Stimulated activated CD4-positive, alpha-beta T cell treated with anti-CD3 and anti-CD28 coated beads, TNF-alpha, amount 100 ng/mL, for 4 hours (primary cell): ENCODE measurements around the gene MT1M.
A peak's percentile ranks its signal among the peaks of the same experiment; 100 is the strongest.
"Not testable (repeated sequence)": the region's sequence is repeated elsewhere in the genome, so short reads cannot be mapped to it uniquely, and the experiment has no call there.

Source experiments
- DNase-seq, 3 experiments: peaks; one replicate each; pipeline ENCODE4 v3.0.0-alpha.2; 2020; ENCODE audit warnings: low read depth in 3 of 3

MT1M gene

GRCh38 chr16:56632156-56632847 lies at the start of gene MT1M:
Gene MT1M (plus strand): TSS chr16:56632659. CDS start chr16:56632732, 73 bp downstream.
- DNase-seq: no peak

- DNase-seq: not testable (repeated sequence)
These were observed 49.5 kb upstream of the MT1M start for GRCh38 chr16:56582911-56583310.

GRCh38 chr16:56583351-56584168 lies 48.9 kb upstream of the MT1M start:
- DNase-seq: no peak

GRCh38 chr16:56584276-56584675 lies 48.2 kb upstream of the MT1M start:
- no peak for DNase-seq

- no peak for DNase-seq
These were observed 43.7 kb upstream of the MT1M start for GRCh38 chr16:56588781-56589140.

- DNase-seq: peak in 1 of 3 experiments; percentile 20
These were observed 43.1 kb upstream of the MT1M start, which contains the start of gene MT3 for GRCh38 chr16:56589141-56590039. Gene MT3 (plus strand): TSS chr16:56589528. CDS start chr16:56589591, 63 bp downstream.

GRCh38 chr16:56591377-56592060 lies 40.9 kb upstream of the MT1M start:
- no peak for DNase-seq

GRCh38 chr16:56593573-56594291 lies 38.7 kb upstream of the MT1M start:
- no peak for DNase-seq

- no peak for DNase-seq
These were observed 38.2 kb upstream of the MT1M start for GRCh38 chr16:56594292-56594619.

GRCh38 chr16:56600398-56600999 lies 32.0 kb upstream of the MT1M start:
- no peak for DNase-seq

- DNase-seq: no peak
These were observed 31.1 kb upstream of the MT1M start for GRCh38 chr16:56601325-56601724.

- no peak for DNase-seq
These were observed 28.9 kb upstream of the MT1M start for GRCh38 chr16:56603589-56603988.

- DNase-seq: no peak
These were observed 27.5 kb upstream of the MT1M start for GRCh38 chr16:56604966-56605365.

- no peak for DNase-seq
These were observed 27.0 kb upstream of the MT1M start for GRCh38 chr16:56605475-56605874.

- DNase-seq: no peak
These were observed 26.4 kb upstream of the MT1M start for GRCh38 chr16:56606071-56606475.

GRCh38 chr16:56606476-56607108 lies 25.9 kb upstream of the MT1M start:
- DNase-seq: no peak

GRCh38 chr16:56607109-56607618 lies 25.3 kb upstream of the MT1M start:
- no peak for DNase-seq

GRCh38 chr16:56607675-56608042 lies 24.8 kb upstream of the MT1M start:
- DNase-seq: no peak

GRCh38 chr16:56608043-56608875 lies 24.2 kb upstream of the MT1M start, which contains the start of gene MT2A:
Gene MT2A (plus strand): TSS chr16:56608584. CDS start chr16:56608656, 72 bp downstream.
- DNase-seq: peak; percentile 73 to 82 (median 74)
